ENCODE data around the gene CLNS1A. TPM values are rescaled to one million over a fixed set of nuclear protein-coding genes. Genes with fewer than 3 reads are reported as not detected.
"Not testable (repeated sequence)": the region's sequence is repeated elsewhere in the genome, so short reads cannot be mapped to it uniquely, and the experiment has no call there.

Gene CLNS1A
- polyA plus RNA-seq, 3 donors = 179 to 230 (median 229) TPM

DNA sequence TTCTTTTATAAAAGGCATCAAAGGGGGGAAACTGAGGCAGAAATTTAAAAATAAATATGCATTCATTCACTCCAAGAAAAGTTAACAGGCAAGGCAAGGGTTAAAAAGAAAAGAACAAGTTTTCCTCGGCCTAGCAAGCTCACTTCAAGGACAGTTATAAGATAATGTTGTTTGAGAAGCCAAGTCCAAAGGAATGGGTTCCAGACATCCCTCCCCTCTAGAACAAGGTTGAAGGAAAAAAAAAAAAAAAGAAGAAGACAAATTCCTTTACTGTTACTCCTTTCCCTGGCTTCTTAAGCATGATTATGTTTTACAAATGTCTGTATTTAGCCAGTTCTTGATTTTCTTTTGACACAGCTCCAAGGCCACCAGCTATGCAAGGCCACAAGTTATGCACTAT lies 62.2 kb downstream of the CLNS1A start:
- not testable (repeated sequence) for DNase-seq (ENCODE audit: extremely low read depth in 1 of 11, low read depth in 9 of 11, low spot score in 4 of 11)

DNA sequence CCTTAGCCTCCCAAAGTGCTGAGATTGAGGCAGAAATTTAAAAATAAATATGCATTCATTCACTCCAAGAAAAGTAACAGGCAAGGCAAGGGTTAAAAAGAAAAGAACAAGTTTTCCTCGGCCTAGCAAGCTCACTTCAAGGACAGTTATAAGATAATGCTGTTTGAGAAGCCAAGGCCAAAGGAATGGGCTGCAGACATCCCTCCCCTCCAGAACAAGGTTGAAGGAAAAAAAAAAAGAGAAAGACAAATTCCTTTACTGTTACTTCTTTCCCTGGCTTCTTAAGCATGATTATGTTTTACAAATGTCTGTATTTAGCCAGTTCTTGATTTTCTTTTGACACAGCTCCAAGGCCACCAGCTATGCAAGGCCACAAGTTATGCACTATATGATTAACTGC lies 66.7 kb downstream of the CLNS1A start:
- DNase-seq (ENCODE audit: extremely low read depth in 1 of 11, low read depth in 9 of 11, low spot score in 4 of 11) = not testable (repeated sequence)

DNA sequence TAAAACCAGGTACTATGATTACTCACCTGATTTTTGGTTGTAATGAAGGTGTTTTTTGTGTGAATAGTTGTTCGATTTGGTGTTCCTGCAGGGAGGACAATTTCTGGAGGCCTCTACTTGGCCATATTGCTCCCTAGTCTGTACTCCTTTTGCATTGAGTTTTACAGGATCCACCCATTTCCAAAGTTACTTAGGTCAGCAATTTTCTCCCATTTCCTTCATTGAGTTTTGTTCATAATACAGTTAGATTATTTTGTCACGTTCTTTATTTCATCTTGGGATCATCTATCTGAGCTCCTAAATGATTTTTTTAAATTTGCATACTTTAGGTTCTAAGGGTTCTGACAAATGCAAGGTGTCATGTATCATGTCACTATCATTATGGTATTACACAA lies 67.9 kb downstream of the CLNS1A start:
- DNase-seq (ENCODE audit: extremely low read depth in 1 of 11, low read depth in 9 of 11, low spot score in 4 of 11) = no peak

DNA sequence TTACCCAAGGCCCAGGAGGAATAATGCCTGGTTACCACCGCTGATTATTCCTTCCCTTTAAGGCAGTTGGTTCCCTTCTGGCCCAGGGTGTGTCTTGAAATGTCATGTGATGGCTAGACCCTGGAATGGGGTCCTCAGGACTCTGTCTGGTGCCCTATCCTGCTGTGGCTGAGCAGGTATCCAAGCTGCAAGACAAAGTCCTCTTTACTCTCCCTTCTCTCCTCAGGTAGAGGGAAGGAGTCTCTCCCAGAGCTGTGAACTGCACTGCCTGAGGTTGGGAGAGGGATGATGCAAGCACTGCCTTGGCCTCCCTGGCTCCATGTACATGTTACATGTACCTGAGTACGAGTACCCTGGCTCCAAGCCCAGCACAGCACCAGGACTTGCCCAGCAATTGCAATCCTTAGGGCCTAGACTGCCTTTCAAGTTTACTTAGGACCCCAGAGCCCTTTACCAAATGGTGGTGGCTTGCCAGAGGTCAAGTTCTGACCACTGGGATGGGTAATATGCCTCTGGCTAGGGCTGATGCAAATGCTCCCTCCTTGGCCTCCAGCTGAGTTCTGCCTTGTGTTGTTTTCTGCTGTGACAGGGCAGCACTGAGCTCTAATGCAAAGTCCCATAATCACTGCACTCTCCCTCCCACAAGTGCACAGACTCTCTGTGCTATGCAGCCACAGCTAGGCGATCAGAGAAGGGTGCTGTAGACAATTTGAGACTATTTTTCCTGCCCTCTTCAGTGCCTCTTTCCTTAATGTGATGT lies 68.5 kb downstream of the CLNS1A start:
- DNase-seq (ENCODE audit: extremely low read depth in 1 of 11, low read depth in 9 of 11, low spot score in 4 of 11) = no peak

DNA sequence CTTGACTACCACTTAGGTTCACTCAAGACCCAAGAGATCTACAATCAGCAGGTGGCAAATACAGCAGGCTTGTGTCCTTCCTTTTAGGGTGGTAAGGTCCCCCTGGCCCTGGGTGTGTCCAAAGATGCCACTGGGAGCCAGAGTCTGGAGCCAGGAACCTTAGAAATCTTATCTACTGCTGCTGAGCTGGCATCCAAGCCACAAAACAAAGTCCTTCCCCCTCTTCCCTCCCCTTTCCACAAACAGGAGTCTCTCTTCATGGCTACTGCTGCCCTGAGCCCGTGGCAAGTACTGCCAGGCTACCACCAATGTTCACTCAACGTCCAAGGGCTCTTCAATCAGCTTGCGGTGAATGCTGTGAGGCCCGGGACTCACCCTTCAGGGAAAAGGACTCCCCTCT lies 69.3 kb downstream of the CLNS1A start:
- DNase-seq (ENCODE audit: extremely low read depth in 1 of 11, low read depth in 9 of 11, low spot score in 4 of 11) = no peak

Other genes starting within 250 kb of the CLNS1A start
- 10 to 100 TPM; 83.2 to 99.1 (median 93.4) TPM for gene PAK1, start 163.7 kb downstream of the CLNS1A start, polyA plus RNA-seq (ENCODE audit: insufficient read length in 3 of 3)
- 1 to 10 TPM; 3.9 to 5.1 (median 4.6) TPM for gene AQP11, start 47.8 kb downstream of the CLNS1A start, polyA plus RNA-seq (ENCODE audit: insufficient read length in 3 of 3)
- 10 to 100 TPM; 68.9 to 78.5 (median 70.7) TPM for gene RSF1, start 182.9 kb upstream of the CLNS1A start, polyA plus RNA-seq (ENCODE audit: insufficient read length in 3 of 3)
- gene AAMDC, start 183.3 kb upstream of the CLNS1A start, polyA plus RNA-seq (ENCODE audit: insufficient read length in 3 of 3) = 10 to 100 TPM; 43.2 to 55.6 (median 49.4) TPM